Urinary bladder (tissue), 4 donors: ENCODE measurements around the gene ARL4A. TPM values are rescaled to one million over a fixed set of nuclear protein-coding genes. Genes with fewer than 3 reads are reported as not detected.

ENCODE experiments used
- DNase-seq: peaks from one replicate; pipeline ENCODE4 v3.0.0-alpha.2; 2015; ENCODE audit errors: extremely low spot score
- H3K27ac ChIP-seq: one replicate; pipeline ENCODE4 v1.5.1; 2013; ENCODE audit warnings: low read depth, mild to moderate bottlenecking, moderate library complexity
- H3K36me3 ChIP-seq: one replicate; pipeline ENCODE4 v1.6.1; 2013; ENCODE audit warnings: mild to moderate bottlenecking, moderate library complexity; ENCODE audit not compliant: insufficient read depth
- H3K4me1 ChIP-seq: one replicate; pipeline ENCODE4 v1.6.1; 2013; ENCODE audit warnings: mild to moderate bottlenecking, moderate library complexity; ENCODE audit not compliant: insufficient read depth
- H3K4me3 ChIP-seq: one replicate; pipeline ENCODE4 v1.5.1; 2013; ENCODE audit warnings: low read depth, low read length
- WGBS: extraction: QIAGEN DNeasy Blood & Tissue Kit; methylation state at CpG from one replicate; pipeline ENCODE4 v1.1.7; 2013; 5-methylcytosine and 5-hydroxymethylcytosine counted together
- polyA plus RNA-seq: library from polyadenylated mRNA; stranded (reverse); fragments of 200-250 nt; gene quantifications from one replicate; pipeline ENCODE4 v1.2.3, GENCODE V29; 2013
- total RNA-seq: library from RNA; depleted of rRNA; stranded (reverse); fragments of >200 nt; gene quantifications from one replicate; pipeline ENCODE4 v1.2.3, GENCODE V29; 2014
- donor health status: healthy with polysubstance abuse.
- donor health status: healthy.

Gene ARL4A
- total and polyA plus RNA-seq, 2 donors: 37.2 to 93.6 TPM

DNA sequence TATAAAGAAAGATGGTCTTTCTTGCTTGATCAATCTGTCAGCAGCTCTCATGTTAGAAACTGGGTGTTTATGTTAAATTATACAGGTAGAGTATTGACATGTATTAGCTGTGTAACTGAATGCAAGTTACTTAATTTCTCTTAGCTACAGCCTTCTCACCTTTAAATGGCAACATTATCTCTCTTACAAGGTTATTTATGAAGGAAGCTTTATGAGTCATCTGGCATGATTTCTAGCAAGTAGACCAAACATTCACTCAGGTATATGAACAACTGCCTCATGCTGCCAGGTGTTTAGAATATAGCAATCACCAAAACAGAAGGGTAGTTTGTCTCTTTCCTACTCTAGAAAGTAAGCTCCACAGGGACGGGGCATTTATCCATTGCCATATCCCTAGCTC lies 8.5 kb downstream of the ARL4A start:
- no peak for DNase-seq
- H3K4me1 ChIP-seq: no peaks in the 10 kb centered on the region
- WGBS: 88% methylated on average over 1 of the region's 1 CpG
- H3K4me3 ChIP-seq: no peak overlapping the region
- H3K27ac ChIP-seq: no peak overlapping the region
- H3K36me3 ChIP-seq: no peaks in the 10 kb centered on the region

GRCh38 chr7:12699299-12699698 lies 11.9 kb downstream of the ARL4A start:
- WGBS: 97% methylated on average over 10 of the region's 10 CpGs
- H3K36me3 ChIP-seq: no peaks in the 10 kb centered on the region
- DNase-seq: no peak
- no peak overlapping the region for H3K27ac ChIP-seq
- no peak overlapping the region for H3K4me3 ChIP-seq
- H3K4me1 ChIP-seq: no peaks in the 10 kb centered on the region

- H3K4me1 ChIP-seq: no peaks in the 10 kb centered on the region
- H3K36me3 ChIP-seq: no peaks in the 10 kb centered on the region
- H3K4me3 ChIP-seq: no peak overlapping the region
- H3K27ac ChIP-seq: no peak overlapping the region
- WGBS: 93% methylated on average over 2 of the region's 2 CpGs
- DNase-seq: no peak
Measured at GRCh38 chr7:12701433-12701832, 14.0 kb downstream of the ARL4A start.

- DNase-seq: no peak
- H3K36me3 ChIP-seq: no peaks in the 10 kb centered on the region
- 51% methylated on average over 2 of the region's 2 CpGs for WGBS
- no peak overlapping the region for H3K27ac ChIP-seq
- H3K4me3 ChIP-seq: no peak overlapping the region
- no peaks in the 10 kb centered on the region for H3K4me1 ChIP-seq
Measured at GRCh38 chr7:12703881-12704280, 16.4 kb downstream of the ARL4A start.

- DNase-seq: no peak
- H3K36me3 ChIP-seq: no peaks in the 10 kb centered on the region
- H3K27ac ChIP-seq: no peak overlapping the region
- no peak overlapping the region for H3K4me3 ChIP-seq
- 87% methylated on average over 4 of the region's 4 CpGs for WGBS
- no peaks in the 10 kb centered on the region for H3K4me1 ChIP-seq
Measured at GRCh38 chr7:12705878-12706277, 18.4 kb downstream of the ARL4A start.

GRCh38 chr7:12706900-12707536 lies 19.6 kb downstream of the ARL4A start:
- Histone ChIP-seq H3K4me3 (no peak overlapping the region), H3K4me1 (no peaks in the 10 kb centered on the region), H3K27ac (no peak overlapping the region), H3K36me3 (no peaks in the 10 kb centered on the region)
- DNase-seq: no peak

GRCh38 chr7:12708314-12708713 lies 20.9 kb downstream of the ARL4A start:
- no peaks in the 10 kb centered on the region for H3K36me3 ChIP-seq
- H3K4me3 ChIP-seq: no peak overlapping the region
- DNase-seq: no peak
- no peaks in the 10 kb centered on the region for H3K4me1 ChIP-seq
- H3K27ac ChIP-seq: no peak overlapping the region

- H3K4me1 ChIP-seq: no peaks in the 10 kb centered on the region
- WGBS: 90% methylated on average over 2 of the region's 2 CpGs
Measured at GRCh38 chr7:12709726-12710502, 22.5 kb downstream of the ARL4A start.

DNA sequence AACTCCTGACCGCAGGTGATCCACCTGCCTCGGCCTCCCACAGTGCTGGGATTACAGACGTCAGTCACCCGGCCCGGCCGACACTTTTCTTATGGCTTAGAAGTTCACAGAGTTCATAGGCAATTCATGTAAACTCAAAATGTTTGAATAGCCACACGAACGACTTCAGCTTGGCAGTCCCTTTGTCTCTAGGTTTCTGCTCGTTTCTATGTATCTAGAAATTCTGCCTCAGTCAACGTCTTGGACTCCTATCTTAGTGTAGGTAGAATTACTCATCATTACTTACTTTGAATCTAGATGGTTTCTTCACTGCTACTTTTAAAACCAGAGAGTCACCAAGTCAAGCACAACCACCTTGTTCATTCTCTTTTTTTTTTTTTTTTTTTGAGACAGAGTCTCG lies 23.7 kb downstream of the ARL4A start:
- Histone ChIP-seq H3K36me3 (no peaks in the 10 kb centered on the region), H3K4me3 (no peak overlapping the region), H3K4me1 (no peaks in the 10 kb centered on the region), H3K27ac (no peak overlapping the region)
- 94% methylated on average over 10 of the region's 11 CpGs for WGBS
- DNase-seq: no peak

More at GRCh38 chr7:12709726-12710502, 22.5 kb downstream of the ARL4A start:
- H3K4me3 ChIP-seq: no peak overlapping the region
- no peak overlapping the region for H3K27ac ChIP-seq
- DNase-seq: no peak
- no peaks in the 10 kb centered on the region for H3K36me3 ChIP-seq

GRCh38 chr7:12712236-12712635 lies 24.8 kb downstream of the ARL4A start:
- no peak overlapping the region for H3K27ac ChIP-seq
- H3K36me3 ChIP-seq: no peaks in the 10 kb centered on the region
- WGBS: 78% methylated on average over 2 of the region's 2 CpGs
- no peaks in the 10 kb centered on the region for H3K4me1 ChIP-seq
- no peak overlapping the region for H3K4me3 ChIP-seq
- DNase-seq: no peak

GRCh38 chr7:12713625-12714378 lies 26.4 kb downstream of the ARL4A start:
- 98% methylated on average over 1 of the region's 1 CpG for WGBS
- H3K4me1 ChIP-seq: no peaks in the 10 kb centered on the region
- no peak overlapping the region for H3K27ac ChIP-seq

GRCh38 chr7:12714379-12714737 lies 26.9 kb downstream of the ARL4A start:
- Histone ChIP-seq H3K4me1 (no peaks in the 10 kb centered on the region), H3K4me3 (no peak overlapping the region), H3K27ac (no peak overlapping the region), H3K36me3 (no peaks in the 10 kb centered on the region)
- DNase-seq: no peak
- WGBS: 86% methylated on average over 1 of the region's 1 CpG

More at GRCh38 chr7:12713625-12714378, 26.4 kb downstream of the ARL4A start:
- no peak overlapping the region for H3K4me3 ChIP-seq
- no peaks in the 10 kb centered on the region for H3K36me3 ChIP-seq
- no peak for DNase-seq

GRCh38 chr7:12715372-12716133 lies 28.1 kb downstream of the ARL4A start:
- H3K36me3 ChIP-seq: no peaks in the 10 kb centered on the region
- WGBS: 27% methylated on average over 12 of the region's 12 CpGs
- H3K27ac ChIP-seq: peak overlapping the region; percentile 0
- no peak overlapping the region for H3K4me3 ChIP-seq
- no peaks in the 10 kb centered on the region for H3K4me1 ChIP-seq
- DNase-seq: peak; percentile 76
